Thyroid gland (tissue), 4 donors: ENCODE measurements around the gene GGNBP2. TPM values are rescaled to one million over a fixed set of nuclear protein-coding genes. Genes with fewer than 3 reads are reported as not detected.

Source experiments
- DNase-seq, 2 donors: peaks; one replicate each; pipeline ENCODE4 v3.0.0-alpha.2; 2019
- H3K27ac ChIP-seq, 3 donors: fragments of 200-600 bp; sonication (generic); 1 replicate in 2 of 3; 2 replicates in 1 of 3; pipeline ENCODE4 v1.5.1; 2016 to 2019; ENCODE audit warnings: mild to moderate bottlenecking in 1 of 3, moderate library complexity in 1 of 3
- H3K27me3 ChIP-seq: fragments of 200-600 bp; sonication (generic); one replicate; pipeline ENCODE4 v1.5.1; 2019
- H3K36me3 ChIP-seq, 2 donors: fragments of 200-600 bp; sonication (generic); one replicate each; pipeline ENCODE4 v1.5.1; 2016 to 2019
- H3K4me1 ChIP-seq, 2 donors: fragments of 200-600 bp; sonication (generic); one replicate each; pipeline ENCODE4 v1.5.1; 2017 to 2019
- H3K4me3 ChIP-seq, 3 donors: fragments of 200-600 bp; sonication (generic); replicated peaks in 1 of 3; 1 replicate in 2 of 3; 2 replicates in 1 of 3; pipeline ENCODE4 v1.5.1; 2016; ENCODE audit warnings: mild to moderate bottlenecking in 1 of 3
- H3K9me3 ChIP-seq: fragments of 200-600 bp; sonication (generic); one replicate; pipeline ENCODE4 v1.5.1; 2017
- POLR2A ChIP-seq, 2 donors: fragments of 450-650 bp; IDR thresholded peaks; one replicate each; pipeline ENCODE4 v1.6.1; 2017; ENCODE audit warnings: antibody characterized with exemption in 2 of 2, mild to moderate bottlenecking in 2 of 2, moderate library complexity in 1 of 2
- WGBS, 2 donors: methylation state at CpG; one replicate each; pipeline ENCODE4 v1.1.5; 2017; 5-methylcytosine and 5-hydroxymethylcytosine counted together
- intact Hi-C: fragments of 100-400 bp; cut with DNase I; formaldehyde crosslinking; loops from one replicate; pipeline ENCODE4 v1.15.1; 2023
- total RNA-seq, 4 donors: library from RNA; depleted of rRNA; stranded (reverse); fragments of >200 nt; gene quantifications; one replicate each; pipeline ENCODE4 v1.2.3, GENCODE V29; 2016
- TF ChIP-seq, protein P1 (sequence below), 6 experiments: fragments of 200-600 bp in 3 of 6; fragments of 450-650 bp in 3 of 6; sonication (generic) in 3 of 6; IDR thresholded peaks; one replicate each; pipeline ENCODE4 v1.5.1; 2016 to 2019; ENCODE audit warnings: antibody characterized with exemption in 6 of 6, mild to moderate bottlenecking in 2 of 6, inconsistent platforms in 1 of 6, moderate library complexity in 1 of 6

GGNBP2 gene
- total RNA-seq, 4 donors from 2014 or later: 47.3 to 74.1 (median 58.0) TPM

DNA sequence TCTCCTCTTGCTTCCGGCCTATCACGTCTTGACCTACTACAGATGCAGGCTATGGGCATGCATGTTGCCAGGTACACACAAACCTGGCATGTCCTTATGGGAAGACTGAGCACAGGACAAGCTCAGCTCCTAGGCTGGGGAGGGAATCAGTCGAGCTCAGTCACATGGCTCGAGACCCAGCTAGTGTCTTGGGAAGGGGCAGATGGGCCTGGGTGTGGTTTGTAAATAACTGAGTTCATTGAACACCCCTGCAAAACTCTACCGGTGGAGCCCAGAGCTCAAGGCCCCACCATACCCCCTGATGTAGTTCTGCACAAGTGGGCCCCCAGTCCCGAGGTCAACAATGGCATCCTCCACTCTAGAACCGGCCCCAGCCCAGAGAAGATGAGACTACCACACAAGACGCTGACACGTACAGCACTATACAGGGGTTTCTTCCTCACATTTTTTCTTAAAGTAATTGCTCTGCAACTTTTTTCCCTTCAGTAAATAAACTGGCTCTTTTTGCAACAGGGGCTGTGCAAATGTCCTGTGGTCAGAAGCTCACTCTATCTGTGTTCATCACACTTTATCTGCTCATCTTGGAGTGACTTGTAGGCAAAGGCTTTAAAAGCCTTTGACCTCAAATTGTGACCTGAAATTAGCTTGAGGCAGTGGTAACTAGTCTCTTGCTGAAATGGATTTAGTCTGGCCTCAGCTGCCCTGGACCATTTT, 35.3 kb upstream of the GGNBP2 start:
- no peaks in the 10 kb centered on the region for H3K9me3 ChIP-seq
- TF ChIP-seq, protein P1, sequence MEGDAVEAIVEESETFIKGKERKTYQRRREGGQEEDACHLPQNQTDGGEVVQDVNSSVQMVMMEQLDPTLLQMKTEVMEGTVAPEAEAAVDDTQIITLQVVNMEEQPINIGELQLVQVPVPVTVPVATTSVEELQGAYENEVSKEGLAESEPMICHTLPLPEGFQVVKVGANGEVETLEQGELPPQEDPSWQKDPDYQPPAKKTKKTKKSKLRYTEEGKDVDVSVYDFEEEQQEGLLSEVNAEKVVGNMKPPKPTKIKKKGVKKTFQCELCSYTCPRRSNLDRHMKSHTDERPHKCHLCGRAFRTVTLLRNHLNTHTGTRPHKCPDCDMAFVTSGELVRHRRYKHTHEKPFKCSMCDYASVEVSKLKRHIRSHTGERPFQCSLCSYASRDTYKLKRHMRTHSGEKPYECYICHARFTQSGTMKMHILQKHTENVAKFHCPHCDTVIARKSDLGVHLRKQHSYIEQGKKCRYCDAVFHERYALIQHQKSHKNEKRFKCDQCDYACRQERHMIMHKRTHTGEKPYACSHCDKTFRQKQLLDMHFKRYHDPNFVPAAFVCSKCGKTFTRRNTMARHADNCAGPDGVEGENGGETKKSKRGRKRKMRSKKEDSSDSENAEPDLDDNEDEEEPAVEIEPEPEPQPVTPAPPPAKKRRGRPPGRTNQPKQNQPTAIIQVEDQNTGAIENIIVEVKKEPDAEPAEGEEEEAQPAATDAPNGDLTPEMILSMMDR (IDR thresholded peaks at IDR 0.05): no peak
- TF ChIP-seq POLR2A (IDR thresholded peaks at IDR 0.05): no peak
- intact Hi-C loops: no loop called here
- 93 to 96% methylated on average over 9 of the region's 9 CpGs for WGBS, 2 donors
- no peak for DNase-seq
- H3K4me1 ChIP-seq: no peaks in the 10 kb centered on the region
- H3K27me3 ChIP-seq: no peaks in the 10 kb centered on the region
- no peak overlapping the region for H3K4me3 ChIP-seq
- no peak overlapping the region for H3K27ac ChIP-seq
- peaks cover 0 to 8% of the 10 kb centered on the region in 2 donors for H3K36me3 ChIP-seq

DNA sequence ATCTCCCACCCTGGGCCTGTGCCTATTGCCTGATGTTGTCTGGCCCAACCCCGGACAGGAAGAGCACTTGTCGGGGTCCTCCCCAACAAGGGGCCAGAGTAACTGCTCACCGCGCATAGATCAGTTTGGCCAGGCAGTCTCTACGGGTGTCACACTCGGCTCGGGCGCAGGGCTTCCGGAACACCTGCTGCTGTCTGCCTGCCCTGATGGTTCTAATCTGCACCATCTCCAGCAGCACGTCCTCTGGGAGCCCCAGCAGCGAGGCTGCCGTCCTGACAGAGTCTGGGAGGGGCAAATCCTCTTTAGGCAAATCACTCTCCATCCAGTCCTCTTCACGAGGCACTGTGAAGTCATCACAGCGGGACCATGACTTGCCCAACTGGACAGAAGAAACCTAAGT, 34.1 kb upstream of the GGNBP2 start:
- TF ChIP-seq, protein P1 (IDR thresholded peaks at IDR 0.05): no peak
- TF ChIP-seq POLR2A (IDR thresholded peaks at IDR 0.05): no peak
- 76 to 89% methylated on average over 11 to 14 of the region's 14 CpGs for WGBS, 2 donors
- Histone ChIP-seq H3K9me3 (no peaks in the 10 kb centered on the region), H3K27me3 (no peaks in the 10 kb centered on the region), H3K27ac (no peak overlapping the region), H3K4me3 (no peak overlapping the region), H3K36me3 (peaks cover 3 to 10% of the 10 kb centered on the region in 2 donors), H3K4me1 (no peaks in the 10 kb centered on the region)
- intact Hi-C loops: no loop called here
- no peak for DNase-seq

DNA sequence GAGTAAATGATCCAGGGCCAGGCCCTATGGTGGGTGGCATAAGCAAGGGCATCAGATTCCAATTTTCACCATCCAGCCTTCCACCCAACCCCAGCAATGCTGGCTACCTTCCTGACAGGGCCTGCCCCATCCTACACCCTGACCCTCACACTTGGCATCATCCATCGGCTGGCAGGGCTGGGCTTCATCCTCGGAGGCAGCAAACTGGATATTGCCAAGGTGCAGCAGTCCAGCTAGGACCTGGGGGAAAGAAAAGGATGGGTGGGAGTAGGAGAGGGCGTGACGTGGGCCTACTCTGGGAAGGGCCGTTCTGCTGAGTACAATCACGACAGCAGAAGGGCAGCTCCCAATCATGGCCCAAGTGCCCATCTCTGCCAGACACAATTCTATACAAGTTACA, 33.5 kb upstream of the GGNBP2 start:
- 95 to 97% methylated on average over 6 of the region's 6 CpGs for whole genome bisulfite sequencing, 2 donors
- TF ChIP-seq POLR2A (IDR thresholded peaks at IDR 0.05): no peak
- TF ChIP-seq, protein P1 (IDR thresholded peaks at IDR 0.05): no peak
- Histone ChIP-seq H3K9me3 (no peaks in the 10 kb centered on the region), H3K27ac (no peak overlapping the region), H3K27me3 (no peaks in the 10 kb centered on the region), H3K36me3 (peaks cover 3 to 10% of the 10 kb centered on the region in 2 donors), H3K4me1 (no peaks in the 10 kb centered on the region), H3K4me3 (no peak overlapping the region)
- no peak for DNase-seq
- intact Hi-C loops: no loop called here

DNA sequence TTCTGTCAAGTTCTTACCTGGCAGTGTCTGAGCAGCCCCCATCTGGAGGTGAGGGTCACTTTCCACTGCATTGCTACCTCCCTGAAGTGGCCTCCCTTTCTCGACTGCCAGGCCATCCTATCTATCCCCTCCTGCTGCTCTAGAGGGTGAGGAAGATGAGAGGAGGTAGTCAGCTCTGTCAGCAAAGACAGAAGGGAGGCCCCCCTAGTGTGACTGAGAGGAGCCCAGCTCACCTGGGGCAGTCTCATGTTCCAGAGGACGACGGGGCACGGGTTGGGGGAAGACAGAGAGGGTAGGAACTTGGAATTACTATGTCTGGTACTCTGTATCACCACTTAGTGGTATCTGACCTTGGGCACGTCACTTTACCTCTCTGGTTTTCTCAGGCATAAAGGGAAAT, 32.1 kb upstream of the GGNBP2 start:
- H3K27me3 ChIP-seq: no peaks in the 10 kb centered on the region
- H3K9me3 ChIP-seq: no peaks in the 10 kb centered on the region
- peaks cover 3 to 10% of the 10 kb centered on the region in 2 donors for H3K36me3 ChIP-seq
- no peak overlapping the region for H3K27ac ChIP-seq
- H3K4me1 ChIP-seq: no peaks in the 10 kb centered on the region
- WGBS, 2 donors: 81 to 88% methylated on average over 5 of the region's 5 CpGs
- no peak for TF ChIP-seq POLR2A (IDR thresholded peaks at IDR 0.05)
- TF ChIP-seq, protein P1 (IDR thresholded peaks at IDR 0.05): no peak
- DNase-seq: no peak
- H3K4me3 ChIP-seq: no peak overlapping the region
- intact Hi-C loops: no loop called here

DNA sequence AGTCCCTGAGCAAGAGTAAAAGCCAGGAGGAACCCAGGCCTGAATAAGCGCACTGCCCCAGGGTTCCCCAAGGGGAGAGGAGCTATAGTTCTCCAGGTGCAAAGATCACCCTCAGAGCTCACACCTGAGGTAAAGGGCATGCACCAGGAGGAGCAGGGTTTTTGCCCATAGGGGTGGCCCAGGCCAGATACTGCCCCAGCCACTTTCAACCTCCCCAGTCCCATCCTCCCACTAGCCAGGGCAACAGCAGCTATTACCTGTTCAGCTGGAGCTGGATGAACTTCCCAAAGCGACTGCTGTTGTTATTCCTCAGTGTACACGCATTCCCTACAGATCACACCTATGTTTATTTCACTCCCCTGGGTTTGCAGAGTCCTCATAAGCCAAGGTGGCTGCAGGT, 29.9 kb upstream of the GGNBP2 start:
- H3K36me3 ChIP-seq: peaks cover 3 to 10% of the 10 kb centered on the region in 2 donors
- H3K9me3 ChIP-seq: no peaks in the 10 kb centered on the region
- no peaks in the 10 kb centered on the region for H3K4me1 ChIP-seq
- intact Hi-C loops: no loop called here
- TF ChIP-seq POLR2A (IDR thresholded peaks at IDR 0.05): no peak
- TF ChIP-seq, protein P1 (IDR thresholded peaks at IDR 0.05): no peak
- no peaks in the 10 kb centered on the region for H3K27me3 ChIP-seq
- no peak overlapping the region for H3K27ac ChIP-seq
- DNase-seq: no peak
- WGBS, 2 donors: 100% methylated on average over 3 of the region's 3 CpGs
- H3K4me3 ChIP-seq: no peak overlapping the region
